HepG2 (cell line): ENCODE measurements around the gene TMEM74B. TPM values are rescaled to one million over a fixed set of nuclear protein-coding genes. Genes with fewer than 3 reads are reported as not detected.
A peak's percentile ranks its signal among the peaks of the same experiment; 100 is the strongest.

ENCODE experiments used
- AKAP8 ChIP-seq: sonication (generic); formaldehyde crosslinking; IDR thresholded peaks from 2 replicates; pipeline ENCODE4 v1.5.1; 2020; ENCODE audit warnings: mild to moderate bottlenecking, missing genetic modification reagents
- CENPT ChIP-seq: sonication (generic); formaldehyde crosslinking; IDR thresholded peaks from 2 replicates; pipeline ENCODE4 v1.8.0; 2022; ENCODE audit warnings: low read depth, mild to moderate bottlenecking, moderate library complexity, missing genetic modification reagents
- DNMT3B ChIP-seq: conservative IDR thresholded peaks from 2 replicates; pipeline ENCODE4 v1.6.1; 2016; ENCODE audit warnings: missing biosample characterization, control low read depth
- EP300 ChIP-seq, 3 experiments: sonication (generic) in 1 of 3; formaldehyde crosslinking in 1 of 3; IDR thresholded peaks; 2 replicates each; pipeline versions ENCODE4 v1.5.1 to v1.6.1; 2011 to 2020; ENCODE audit warnings: low read depth in 2 of 3, low read length in 2 of 3, borderline replicate concordance in 1 of 3, improper control_type of control experiment in 1 of 3, mild to moderate bottlenecking in 1 of 3, missing genetic modification reagents in 1 of 3, moderate library complexity in 1 of 3
- FOXA1 ChIP-seq, 2 experiments: fragments of 450-650 bp in 1 of 2; sonication (generic) in 1 of 2; formaldehyde crosslinking in 1 of 2; IDR thresholded peaks; 2 replicates each; pipeline versions ENCODE4 v1.4.0 to v1.6.1; 2016 to 2020; ENCODE audit warnings: missing genetic modification reagents in 1 of 2
- HHEX ChIP-seq: IDR thresholded peaks from 2 replicates; pipeline ENCODE4 v1.6.1; 2016; ENCODE audit warnings: control low read depth
- HNF4G ChIP-seq, 2 experiments: sonication (generic) in 1 of 2; formaldehyde crosslinking in 1 of 2; IDR thresholded peaks; 2 replicates each; pipeline versions ENCODE4 v1.4.0 to v1.6.1; 2011 to 2020; ENCODE audit warnings: borderline replicate concordance in 2 of 2, low read depth in 2 of 2, mild to moderate bottlenecking in 2 of 2, low read length in 1 of 2, missing genetic modification reagents in 1 of 2, moderate library complexity in 1 of 2
- HNRNPLL ChIP-seq: fragments of 200-400 bp; formaldehyde crosslinking; IDR thresholded peaks from 2 replicates; pipeline ENCODE4 v1.6.1; 2017; ENCODE audit warnings: mild to moderate bottlenecking, low read depth, low read length; ENCODE audit not compliant: poor library complexity, severe bottlenecking
- HOXA9 ChIP-seq: sonication (generic); formaldehyde crosslinking; IDR thresholded peaks from 2 replicates; pipeline ENCODE4 v1.8.1; 2022; ENCODE audit warnings: missing genetic modification reagents, mild to moderate bottlenecking, moderate library complexity, borderline replicate concordance
- NFYB ChIP-seq: sonication (generic); formaldehyde crosslinking; IDR thresholded peaks from 2 replicates; pipeline ENCODE4 v1.4.0; 2020; ENCODE audit warnings: missing genetic modification reagents
- PTBP1 ChIP-seq: fragments of 200-400 bp; formaldehyde crosslinking; IDR thresholded peaks from 2 replicates; pipeline ENCODE4 v1.6.1; 2018; ENCODE audit warnings: low read length, low read depth; ENCODE audit not compliant: poor library complexity, severe bottlenecking
- RNF2 ChIP-seq: fragments of 450-650 bp; conservative IDR thresholded peaks from 2 replicates; pipeline ENCODE4 v1.6.1; 2016; ENCODE audit warnings: low read depth
- SALL1 ChIP-seq: sonication (generic); formaldehyde crosslinking; IDR thresholded peaks from 2 replicates; pipeline ENCODE4 v1.8.0; 2022; ENCODE audit warnings: mild to moderate bottlenecking, missing genetic modification reagents
- SP2 ChIP-seq: sonication (generic); formaldehyde crosslinking; IDR thresholded peaks from 2 replicates; pipeline ENCODE4 v1.5.1; 2020; ENCODE audit warnings: mild to moderate bottlenecking, missing genetic modification reagents
- ZFP36 ChIP-seq: fragments of 150-350 bp; IDR thresholded peaks from 2 replicates; pipeline ENCODE4 v1.6.1; 2018; ENCODE audit warnings: borderline replicate concordance, low read length, low read depth; ENCODE audit not compliant: partially characterized antibody
- ZFX ChIP-seq: sonication (generic); formaldehyde crosslinking; IDR thresholded peaks from 2 replicates; pipeline ENCODE4 v1.4.0; 2020; ENCODE audit warnings: mild to moderate bottlenecking, low read depth, missing genetic modification reagents, moderate library complexity
- ZNF136 ChIP-seq: sonication (generic); formaldehyde crosslinking; IDR thresholded peaks from 2 replicates; pipeline ENCODE4 v1.8.1; 2022; ENCODE audit warnings: low read depth, mild to moderate bottlenecking, moderate library complexity, missing genetic modification reagents
- ZNF207 ChIP-seq: fragments of 450-650 bp; IDR thresholded peaks from 2 replicates; pipeline ENCODE4 v1.6.1; 2016; ENCODE audit warnings: antibody characterized with exemption, borderline replicate concordance
- ZNF331 ChIP-seq: sonication (generic); formaldehyde crosslinking; IDR thresholded peaks from 2 replicates; pipeline ENCODE4 v1.4.0; 2020; ENCODE audit warnings: missing genetic modification reagents
- ZNF484 ChIP-seq: sonication (generic); formaldehyde crosslinking; IDR thresholded peaks from 2 replicates; pipeline ENCODE4 v1.5.1; 2020; ENCODE audit warnings: mild to moderate bottlenecking, low read depth, missing genetic modification reagents, borderline replicate concordance
- ZNF780A ChIP-seq: sonication (generic); formaldehyde crosslinking; IDR thresholded peaks from 2 replicates; pipeline ENCODE4 v1.8.0; 2022; ENCODE audit warnings: mild to moderate bottlenecking, missing genetic modification reagents, moderate library complexity
- polyA plus RNA-seq, 8 experiments: library from polyadenylated mRNA; depleted of rRNA in 3 of 8; stranded (reverse) in 7 of 8; unstranded in 1 of 8; fragments of >200 nt; fragmentation: Illumina TruSeq in 4 of 8; extraction: Trizol in 4 of 8; gene quantifications; 2 replicates each; pipeline versions ENCODE4 v1.2.1 to v1.2.3, GENCODE V29; 2011 to 2016; ENCODE audit warnings: low read depth in 4 of 8, missing spikeins in 1 of 8, mixed read lengths in 1 of 8; ENCODE audit not compliant: insufficient read depth in 1 of 8
- total RNA-seq, 5 experiments: library from RNA; depleted of rRNA; stranded (reverse); fragments of >200 nt; fragmentation: Illumina TruSeq; extraction: Trizol; gene quantifications; 2 replicates each; pipeline ENCODE4 v1.2.3, GENCODE V29; 2016; ENCODE audit warnings: low read depth in 1 of 5
- TF ChIP-seq, protein P1 (sequence below): fragments of 450-650 bp; IDR thresholded peaks from 2 replicates; pipeline ENCODE4 v1.6.1; 2017; ENCODE audit warnings: mild to moderate bottlenecking
- TF ChIP-seq, protein P2 (sequence below): sonication (generic); formaldehyde crosslinking; conservative IDR thresholded peaks from 2 replicates; pipeline ENCODE4 v1.4.0; 2020; ENCODE audit warnings: missing genetic modification reagents
- TF ChIP-seq, protein P3 (sequence below): sonication (generic); formaldehyde crosslinking; IDR thresholded peaks from 2 replicates; pipeline ENCODE4 v1.4.0; 2020; ENCODE audit warnings: mild to moderate bottlenecking, missing genetic modification reagents

TMEM74B gene
- total and polyA plus RNA-seq, 2 of the 13 experiments (the other 11 are each of a cell fraction or from before 2014, with no cell fraction given): 4.7 to 18.4 TPM

DNA sequence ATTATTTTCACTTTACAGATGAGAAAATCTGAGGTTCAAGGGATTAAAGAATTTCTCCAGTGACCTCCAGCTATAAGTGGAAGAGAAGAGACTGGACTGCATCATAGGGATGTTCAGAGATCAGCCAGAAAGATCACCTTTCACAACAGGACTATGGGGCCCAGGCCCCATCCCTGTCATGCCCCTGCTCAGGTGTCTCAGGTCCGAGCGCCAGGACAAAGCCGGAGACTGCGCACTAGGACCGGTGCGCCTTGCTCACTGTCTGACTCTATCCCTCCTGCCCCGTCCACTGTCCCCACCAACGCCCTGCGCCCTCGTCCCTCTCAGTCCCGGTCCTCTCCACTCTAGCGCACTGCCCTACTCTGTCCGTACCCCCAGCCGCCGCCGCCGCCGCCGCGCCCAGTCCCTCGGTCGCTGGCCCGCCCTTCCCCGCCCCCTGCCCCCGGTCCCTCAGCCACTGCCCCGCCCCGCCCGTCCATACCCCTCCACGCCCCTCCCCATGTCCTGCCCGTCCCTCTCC is 40.5 kb upstream of the TMEM74B start (continued):
- TF ChIP-seq ZNF780A (no peak), ZFP36 (no peak), NFYB (CRISPR knock-in tag) (no peak), ZNF484 (no peak), ZFX (0 out of 2 replicates have a peak, but pooled peaks have one; percentile 14), HHEX (no peak), PTBP1 (no peak), DNMT3B (CRISPR knock-in tag) (no peak), SALL1 (CRISPR knock-in tag) (peak; percentile 23; the same call in 1 of the 2 replicates), ZNF207 (no peak), AKAP8 (CRISPR knock-in tag) (0 out of 2 replicates have a peak, but pooled peaks have one; percentile 38), FOXA1 (IDR thresholded peaks at IDR 0.05) (no peak), FOXA1 (CRISPR knock-in tag; IDR thresholded peaks at IDR 0.05) (no peak), ZNF331 (CRISPR knock-in tag) (no peak), EP300 (IDR thresholded peaks at IDR 0.05; ENCODE audit: low read depth in 2 of 2, low read length in 2 of 2) (no peak), EP300 (CRISPR knock-in tag; IDR thresholded peaks at IDR 0.05; ENCODE audit: borderline replicate concordance) (no peak), HNF4G (IDR thresholded peaks at IDR 0.05; ENCODE audit: borderline replicate concordance, low read depth, low read length) (no peak), HNF4G (CRISPR knock-in tag; IDR thresholded peaks at IDR 0.05; ENCODE audit: borderline replicate concordance, low read depth) (no peak), HNRNPLL (peak; percentile 57), SP2 (CRISPR knock-in tag) (0 out of 2 replicates have a peak, but pooled peaks have one; percentile 38), CENPT (CRISPR knock-in tag) (no peak), RNF2 (no peak), HOXA9 (CRISPR knock-in tag) (no peak), ZNF136 (no peak)
- TF ChIP-seq, protein P1, sequence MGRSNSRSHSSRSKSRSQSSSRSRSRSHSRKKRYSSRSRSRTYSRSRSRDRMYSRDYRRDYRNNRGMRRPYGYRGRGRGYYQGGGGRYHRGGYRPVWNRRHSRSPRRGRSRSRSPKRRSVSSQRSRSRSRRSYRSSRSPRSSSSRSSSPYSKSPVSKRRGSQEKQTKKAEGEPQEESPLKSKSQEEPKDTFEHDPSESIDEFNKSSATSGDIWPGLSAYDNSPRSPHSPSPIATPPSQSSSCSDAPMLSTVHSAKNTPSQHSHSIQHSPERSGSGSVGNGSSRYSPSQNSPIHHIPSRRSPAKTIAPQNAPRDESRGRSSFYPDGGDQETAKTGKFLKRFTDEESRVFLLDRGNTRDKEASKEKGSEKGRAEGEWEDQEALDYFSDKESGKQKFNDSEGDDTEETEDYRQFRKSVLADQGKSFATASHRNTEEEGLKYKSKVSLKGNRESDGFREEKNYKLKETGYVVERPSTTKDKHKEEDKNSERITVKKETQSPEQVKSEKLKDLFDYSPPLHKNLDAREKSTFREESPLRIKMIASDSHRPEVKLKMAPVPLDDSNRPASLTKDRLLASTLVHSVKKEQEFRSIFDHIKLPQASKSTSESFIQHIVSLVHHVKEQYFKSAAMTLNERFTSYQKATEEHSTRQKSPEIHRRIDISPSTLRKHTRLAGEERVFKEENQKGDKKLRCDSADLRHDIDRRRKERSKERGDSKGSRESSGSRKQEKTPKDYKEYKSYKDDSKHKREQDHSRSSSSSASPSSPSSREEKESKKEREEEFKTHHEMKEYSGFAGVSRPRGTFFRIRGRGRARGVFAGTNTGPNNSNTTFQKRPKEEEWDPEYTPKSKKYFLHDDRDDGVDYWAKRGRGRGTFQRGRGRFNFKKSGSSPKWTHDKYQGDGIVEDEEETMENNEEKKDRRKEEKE: no peak
- TF ChIP-seq, protein P2, sequence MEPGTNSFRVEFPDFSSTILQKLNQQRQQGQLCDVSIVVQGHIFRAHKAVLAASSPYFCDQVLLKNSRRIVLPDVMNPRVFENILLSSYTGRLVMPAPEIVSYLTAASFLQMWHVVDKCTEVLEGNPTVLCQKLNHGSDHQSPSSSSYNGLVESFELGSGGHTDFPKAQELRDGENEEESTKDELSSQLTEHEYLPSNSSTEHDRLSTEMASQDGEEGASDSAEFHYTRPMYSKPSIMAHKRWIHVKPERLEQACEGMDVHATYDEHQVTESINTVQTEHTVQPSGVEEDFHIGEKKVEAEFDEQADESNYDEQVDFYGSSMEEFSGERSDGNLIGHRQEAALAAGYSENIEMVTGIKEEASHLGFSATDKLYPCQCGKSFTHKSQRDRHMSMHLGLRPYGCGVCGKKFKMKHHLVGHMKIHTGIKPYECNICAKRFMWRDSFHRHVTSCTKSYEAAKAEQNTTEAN (CRISPR knock-in tag): no peak
- TF ChIP-seq, protein P3, sequence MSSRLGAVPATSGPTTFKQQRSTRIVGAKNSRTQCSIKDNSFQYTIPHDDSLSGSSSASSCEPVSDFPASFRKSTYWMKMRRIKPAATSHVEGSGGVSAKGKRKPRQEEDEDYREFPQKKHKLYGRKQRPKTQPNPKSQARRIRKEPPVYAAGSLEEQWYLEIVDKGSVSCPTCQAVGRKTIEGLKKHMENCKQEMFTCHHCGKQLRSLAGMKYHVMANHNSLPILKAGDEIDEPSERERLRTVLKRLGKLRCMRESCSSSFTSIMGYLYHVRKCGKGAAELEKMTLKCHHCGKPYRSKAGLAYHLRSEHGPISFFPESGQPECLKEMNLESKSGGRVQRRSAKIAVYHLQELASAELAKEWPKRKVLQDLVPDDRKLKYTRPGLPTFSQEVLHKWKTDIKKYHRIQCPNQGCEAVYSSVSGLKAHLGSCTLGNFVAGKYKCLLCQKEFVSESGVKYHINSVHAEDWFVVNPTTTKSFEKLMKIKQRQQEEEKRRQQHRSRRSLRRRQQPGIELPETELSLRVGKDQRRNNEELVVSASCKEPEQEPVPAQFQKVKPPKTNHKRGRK (CRISPR knock-in tag): 0 out of 2 replicates have a peak, but pooled peaks have one; percentile 48
